RWPE2 (cell line): ENCODE results near the gene H2BW2.
"Not testable (repeated sequence)": the region's sequence is repeated elsewhere in the genome, so short reads cannot be mapped to it uniquely, and the experiment has no call there.

Experiments used
- ATAC-seq: fragments of 200-7000 bp; cut with Tn5 transposase; 3 replicates; pipeline ENCODE4 v1.9.1; 2021; ENCODE audit warnings: low read depth
- DNase-seq: peaks from one replicate; pipeline ENCODE4 v3.0.0-alpha.2; 2020; ENCODE audit warnings: low spot score
- H3K27ac ChIP-seq: fragments of 450-650 bp; 2 replicates; pipeline ENCODE4 v1.5.1; 2017; ENCODE audit warnings: mild to moderate bottlenecking; ENCODE audit not compliant: poor library complexity, severe bottlenecking
- H3K27me3 ChIP-seq: fragments of 250-450 bp; sonication (Bioruptor Pico); 2 replicates; pipeline ENCODE4 v1.5.1; 2021; ENCODE audit warnings: mild to moderate bottlenecking, moderate library complexity; ENCODE audit not compliant: insufficient read depth, poor library complexity, severe bottlenecking
- H3K36me3 ChIP-seq: fragments of 250-450 bp; sonication (Bioruptor Pico); 2 replicates; pipeline ENCODE4 v1.5.1; 2020; ENCODE audit warnings: low read depth, mild to moderate bottlenecking, moderate library complexity
- H3K4me1 ChIP-seq: fragments of 250-450 bp; sonication (Bioruptor Pico); 2 replicates; pipeline ENCODE4 v1.5.1; 2021; ENCODE audit warnings: mild to moderate bottlenecking, moderate library complexity; ENCODE audit not compliant: insufficient read depth, poor library complexity, severe bottlenecking
- H3K4me3 ChIP-seq: fragments of 250-450 bp; sonication (Bioruptor Pico); 2 replicates; pipeline ENCODE4 v1.5.1; 2021; ENCODE audit warnings: mild to moderate bottlenecking, moderate library complexity; ENCODE audit not compliant: severe bottlenecking
- H3K9me3 ChIP-seq: fragments of 250-450 bp; sonication (Bioruptor Pico); 2 replicates; pipeline ENCODE4 v1.5.1; 2021; ENCODE audit warnings: mild to moderate bottlenecking, moderate library complexity; ENCODE audit not compliant: severe bottlenecking
- TF ChIP-seq, protein P1 (sequence below): fragments of 450-650 bp; IDR thresholded peaks from one replicate; pipeline ENCODE4 v1.5.1; 2017; ENCODE audit warnings: mild to moderate bottlenecking, moderate library complexity; ENCODE audit not compliant: poor library complexity, severe bottlenecking

Gene H2BW2

DNA sequence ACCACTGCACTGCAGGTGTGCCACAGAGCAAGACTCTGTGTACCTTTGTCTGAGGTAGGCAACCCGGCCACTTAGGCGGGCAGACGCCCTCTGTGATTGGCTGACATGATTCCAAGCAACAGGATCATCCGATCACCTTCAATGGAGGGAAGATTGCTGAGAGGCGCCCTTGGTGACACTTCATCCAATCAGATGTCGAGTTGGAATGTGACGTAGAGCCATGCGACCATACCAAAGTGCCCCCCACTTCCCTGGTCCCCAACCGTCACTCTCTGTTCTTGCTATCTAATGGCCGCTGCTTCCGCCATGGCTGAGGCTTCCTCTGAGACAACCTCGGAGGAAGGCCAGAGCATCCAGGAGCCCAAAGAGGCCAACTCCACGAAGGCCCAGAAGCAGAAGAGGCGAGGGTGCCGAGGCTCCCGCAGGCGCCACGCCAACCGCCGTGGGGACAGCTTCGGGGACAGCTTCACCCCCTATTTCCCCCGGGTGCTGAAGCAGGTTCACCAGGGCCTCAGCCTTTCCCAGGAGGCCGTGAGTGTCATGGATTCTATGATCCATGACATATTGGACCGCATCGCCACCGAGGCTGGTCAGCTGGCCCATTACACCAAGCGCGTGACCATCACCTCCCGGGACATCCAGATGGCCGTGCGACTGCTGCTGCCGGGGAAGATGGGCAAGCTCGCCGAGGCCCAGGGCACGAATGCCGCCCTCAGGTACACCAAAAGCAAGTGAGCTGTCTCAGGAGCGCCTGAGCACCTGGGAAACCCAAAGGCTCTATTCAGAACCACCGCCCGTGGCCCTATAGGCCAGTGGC, at the start of gene H2BW2:
TSS of gene H2BW2 (plus strand) at position 268 of the 817 bp plus-strand sequence. CDS start at position 307, 39 bp downstream.
- Histone ChIP-seq H3K9me3 (no peaks in the 10 kb centered on the region), H3K36me3 (no peaks in the 10 kb centered on the region), H3K27me3 (no peaks in the 10 kb centered on the region), H3K4me1 (no peaks in the 10 kb centered on the region), H3K27ac (no peak within 1 kb of the TSS), H3K4me3 (no peak within 1 kb of the TSS)
- TF ChIP-seq, protein P1, sequence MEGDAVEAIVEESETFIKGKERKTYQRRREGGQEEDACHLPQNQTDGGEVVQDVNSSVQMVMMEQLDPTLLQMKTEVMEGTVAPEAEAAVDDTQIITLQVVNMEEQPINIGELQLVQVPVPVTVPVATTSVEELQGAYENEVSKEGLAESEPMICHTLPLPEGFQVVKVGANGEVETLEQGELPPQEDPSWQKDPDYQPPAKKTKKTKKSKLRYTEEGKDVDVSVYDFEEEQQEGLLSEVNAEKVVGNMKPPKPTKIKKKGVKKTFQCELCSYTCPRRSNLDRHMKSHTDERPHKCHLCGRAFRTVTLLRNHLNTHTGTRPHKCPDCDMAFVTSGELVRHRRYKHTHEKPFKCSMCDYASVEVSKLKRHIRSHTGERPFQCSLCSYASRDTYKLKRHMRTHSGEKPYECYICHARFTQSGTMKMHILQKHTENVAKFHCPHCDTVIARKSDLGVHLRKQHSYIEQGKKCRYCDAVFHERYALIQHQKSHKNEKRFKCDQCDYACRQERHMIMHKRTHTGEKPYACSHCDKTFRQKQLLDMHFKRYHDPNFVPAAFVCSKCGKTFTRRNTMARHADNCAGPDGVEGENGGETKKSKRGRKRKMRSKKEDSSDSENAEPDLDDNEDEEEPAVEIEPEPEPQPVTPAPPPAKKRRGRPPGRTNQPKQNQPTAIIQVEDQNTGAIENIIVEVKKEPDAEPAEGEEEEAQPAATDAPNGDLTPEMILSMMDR: no peak
- ATAC-seq (no peak), DNase-seq (no peak)

DNA sequence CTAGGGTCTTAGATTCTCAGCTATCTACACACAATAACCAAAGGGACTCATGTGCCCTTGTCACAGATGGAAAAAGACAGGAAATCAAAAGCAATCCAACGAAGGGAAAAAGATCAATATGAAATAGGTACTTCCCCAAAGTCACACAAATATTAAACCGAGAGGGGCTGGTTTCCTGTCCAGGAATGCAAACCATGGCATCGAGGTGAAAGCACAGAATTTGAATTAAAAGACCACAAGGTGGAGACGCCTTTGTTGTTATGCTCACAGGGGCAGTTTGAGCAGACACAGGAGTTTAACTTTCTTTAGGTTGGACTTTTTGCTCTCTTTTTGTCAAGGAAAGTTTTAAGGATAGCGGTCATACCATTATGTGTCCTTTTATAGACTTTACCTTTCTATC, 40.5 kb upstream of the H2BW2 start:
- no peaks in the 10 kb centered on the region for H3K27me3 ChIP-seq
- H3K4me1 ChIP-seq: no peaks in the 10 kb centered on the region
- no peaks in the 10 kb centered on the region for H3K9me3 ChIP-seq
- no peak overlapping the region for H3K27ac ChIP-seq
- ATAC-seq: no peak
- DNase-seq: no peak
- TF ChIP-seq, protein P1: no peak
- H3K4me3 ChIP-seq: no peak overlapping the region
- H3K36me3 ChIP-seq: no peaks in the 10 kb centered on the region

DNA sequence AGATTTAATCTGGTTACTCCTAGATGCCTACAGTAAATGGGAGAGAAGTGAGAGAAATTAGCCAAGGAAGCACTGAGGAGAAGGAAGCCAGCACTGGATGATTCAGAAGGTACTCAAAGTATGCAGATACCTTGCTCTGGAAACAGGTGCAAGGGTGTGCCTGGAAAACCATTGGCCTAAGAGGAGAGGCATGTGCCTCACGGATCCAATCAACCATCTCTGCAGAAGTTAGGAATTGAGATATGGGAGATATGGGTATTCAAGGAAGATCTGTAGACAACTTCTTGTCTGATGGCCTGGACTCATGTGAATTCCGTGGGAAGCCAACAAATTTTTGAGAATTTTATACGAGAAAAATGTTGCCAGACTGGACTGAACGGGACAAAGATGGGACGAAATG, 30.9 kb upstream of the H2BW2 start:
- Histone ChIP-seq H3K4me1 (no peaks in the 10 kb centered on the region), H3K4me3 (no peak overlapping the region), H3K27ac (no peak overlapping the region), H3K27me3 (no peaks in the 10 kb centered on the region), H3K9me3 (no peaks in the 10 kb centered on the region), H3K36me3 (no peaks in the 10 kb centered on the region)
- no peak for ATAC-seq
- DNase-seq: no peak
- TF ChIP-seq, protein P1: no peak

DNA sequence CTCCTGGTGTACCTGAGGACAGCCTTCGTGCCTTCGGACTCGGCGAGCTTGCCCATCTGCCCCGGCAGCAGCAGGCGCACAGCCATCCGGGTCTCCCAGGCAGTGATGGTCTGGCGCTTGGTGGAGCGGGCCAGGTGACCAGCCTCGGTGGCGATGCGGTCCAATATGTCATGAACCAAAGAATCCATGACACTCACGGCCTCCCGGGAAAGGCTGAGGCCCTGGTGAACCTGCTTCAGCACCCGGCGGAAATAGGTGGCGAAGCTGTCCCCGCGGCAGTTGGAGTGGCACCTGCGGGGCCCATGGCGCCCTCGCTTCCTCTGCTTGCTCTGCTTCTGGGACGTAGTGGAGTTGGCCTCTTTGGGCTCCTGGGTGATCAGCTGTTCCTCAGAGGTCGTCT, 26.6 kb upstream of the H2BW2 start:
- ATAC-seq: no peak
- H3K9me3 ChIP-seq: no peaks in the 10 kb centered on the region
- H3K27ac ChIP-seq: no peak overlapping the region
- TF ChIP-seq, protein P1: no peak
- no peak for DNase-seq
- no peak overlapping the region for H3K4me3 ChIP-seq
- no peaks in the 10 kb centered on the region for H3K4me1 ChIP-seq
- H3K27me3 ChIP-seq: no peaks in the 10 kb centered on the region
- H3K36me3 ChIP-seq: no peaks in the 10 kb centered on the region

DNA sequence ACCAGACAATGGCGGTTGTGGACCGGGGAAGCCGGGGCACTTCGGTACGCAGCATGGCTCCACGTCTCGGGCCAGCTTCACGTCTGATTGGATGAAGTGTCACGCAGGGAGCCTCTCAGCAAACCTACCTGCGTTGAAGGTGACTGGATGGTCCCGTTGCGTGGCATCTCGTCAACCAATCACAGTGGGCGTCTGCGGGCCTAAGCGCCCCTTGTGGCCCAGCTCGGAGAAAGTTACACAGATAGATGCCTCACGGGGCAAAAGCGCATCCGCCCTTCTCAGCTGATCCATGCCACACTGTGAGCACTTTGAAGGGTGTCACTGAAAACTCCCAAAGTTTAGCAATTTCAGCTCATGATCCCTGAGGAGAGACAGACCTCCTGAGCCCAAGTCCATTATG, 26.1 kb upstream of the H2BW2 start, which contains the start of gene H2BW1:
TSS of gene H2BW1 (minus strand) at position 103 of the 400 bp plus-strand sequence. CDS start 132 bp downstream, outside the sequence.
- H3K27me3 ChIP-seq: no peaks in the 10 kb centered on the region
- no peak within 1 kb of the TSS for H3K27ac ChIP-seq

DNA sequence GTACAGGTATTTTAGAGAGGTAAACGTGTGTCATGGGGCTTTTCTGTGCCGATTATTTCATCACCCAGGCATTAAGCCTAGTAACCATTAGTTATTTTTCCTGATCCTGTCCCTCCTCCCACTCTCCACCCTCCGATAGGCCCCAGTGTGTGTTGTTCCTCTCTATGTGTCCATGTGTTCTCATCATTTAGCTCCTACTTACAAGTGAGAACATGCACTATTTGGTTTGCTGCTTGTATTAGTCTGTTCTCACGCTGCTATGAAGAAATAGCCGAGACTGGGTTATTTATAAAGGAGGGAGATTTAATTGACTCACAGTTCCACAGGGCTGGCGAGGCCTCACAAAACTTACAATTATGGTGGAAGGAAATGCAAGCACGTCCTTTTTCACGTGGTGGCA, 24.2 kb upstream of the H2BW2 start:
- H3K4me3 ChIP-seq, H3K27me3 ChIP-seq, H3K9me3 ChIP-seq, H3K36me3 ChIP-seq, ATAC-seq, DNase-seq, H3K27ac ChIP-seq, H3K4me1 ChIP-seq: not testable (repeated sequence)

More for the DNA sequence above, 26.1 kb upstream of the H2BW2 start, which contains the start of gene H2BW1:
- no peaks in the 10 kb centered on the region for H3K36me3 ChIP-seq
- TF ChIP-seq, protein P1: no peak
- H3K4me3 ChIP-seq: no peak within 1 kb of the TSS
- no peaks in the 10 kb centered on the region for H3K9me3 ChIP-seq
- DNase-seq (no peak), ATAC-seq (no peak)
- H3K4me1 ChIP-seq: no peaks in the 10 kb centered on the region
